CD4-positive, alpha-beta T cell treated with Interleukin-4 for 4 hours (primary cell): ENCODE data around the gene NTNG2.

Source experiments
- DNase-seq: peaks from one replicate; pipeline ENCODE4 v3.0.0-alpha.2; 2020

Gene NTNG2

GRCh38 chr9:132147331-132147730 lies 14.5 kb upstream of the NTNG2 start:
- DNase-seq, result no peak

GRCh38 chr9:132147839-132148238 lies 14.0 kb upstream of the NTNG2 start:
- no peak for DNase-seq

GRCh38 chr9:132150256-132150655 lies 11.6 kb upstream of the NTNG2 start:
- no peak for DNase-seq

DNA sequence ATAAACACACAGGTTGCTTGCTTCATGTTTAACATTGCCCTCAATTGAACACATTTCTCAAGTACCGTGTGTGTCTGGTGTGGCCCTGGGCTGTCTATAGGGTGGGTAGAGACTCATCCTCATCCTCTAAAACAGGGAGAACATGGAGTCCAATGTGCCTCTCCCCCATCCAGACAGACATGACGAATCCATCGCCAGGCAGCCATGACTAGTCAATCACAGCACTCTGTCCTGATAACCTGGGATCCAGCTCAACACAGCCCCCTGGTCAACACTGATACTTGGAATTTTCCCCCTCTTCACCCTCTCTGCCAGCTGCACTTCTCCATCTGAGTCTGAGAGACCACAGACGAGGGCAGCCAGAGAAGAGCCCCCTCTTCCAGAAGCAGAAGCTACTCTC lies 10.7 kb upstream of the NTNG2 start:
- DNase-seq, result no peak

GRCh38 chr9:132152231-132152630 lies 9.6 kb upstream of the NTNG2 start:
- DNase-seq, result no peak

DNA sequence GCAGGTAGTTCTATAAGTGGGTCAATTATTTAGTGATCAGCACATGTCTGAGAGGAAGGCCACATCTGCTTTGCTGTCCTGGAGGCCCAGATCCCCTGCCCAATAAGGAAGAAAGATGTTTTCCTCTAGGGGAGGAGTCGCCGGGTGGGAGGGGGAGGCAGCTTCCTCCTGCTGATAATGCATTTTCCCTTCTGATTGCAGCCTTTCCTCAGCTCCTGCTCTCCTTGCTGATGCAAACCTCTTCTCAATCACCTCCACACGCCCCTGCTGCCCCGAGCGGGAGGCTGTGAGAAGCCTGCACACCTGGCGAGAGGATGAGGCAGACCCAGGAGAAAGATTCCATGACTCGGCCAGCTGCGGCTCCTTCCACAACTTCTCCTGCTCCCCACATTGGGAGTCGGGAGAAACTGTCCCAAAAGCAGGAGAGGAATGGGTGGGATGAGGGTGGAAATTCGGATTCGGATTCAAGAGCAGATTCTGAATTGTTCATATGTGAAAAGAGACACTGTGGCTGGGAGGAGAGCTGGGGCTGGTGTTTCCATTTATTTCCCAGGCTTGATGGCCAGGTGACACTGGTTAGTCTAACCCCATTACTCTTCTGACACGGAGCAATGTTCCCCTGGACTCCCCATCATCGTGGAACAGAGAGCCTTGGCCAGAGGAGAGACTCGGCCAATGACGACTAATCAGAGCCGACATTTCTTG lies 6.8 kb upstream of the NTNG2 start:
- no peak for DNase-seq

GRCh38 chr9:132155568-132155895 lies 6.3 kb upstream of the NTNG2 start:
- DNase-seq, result no peak

DNA sequence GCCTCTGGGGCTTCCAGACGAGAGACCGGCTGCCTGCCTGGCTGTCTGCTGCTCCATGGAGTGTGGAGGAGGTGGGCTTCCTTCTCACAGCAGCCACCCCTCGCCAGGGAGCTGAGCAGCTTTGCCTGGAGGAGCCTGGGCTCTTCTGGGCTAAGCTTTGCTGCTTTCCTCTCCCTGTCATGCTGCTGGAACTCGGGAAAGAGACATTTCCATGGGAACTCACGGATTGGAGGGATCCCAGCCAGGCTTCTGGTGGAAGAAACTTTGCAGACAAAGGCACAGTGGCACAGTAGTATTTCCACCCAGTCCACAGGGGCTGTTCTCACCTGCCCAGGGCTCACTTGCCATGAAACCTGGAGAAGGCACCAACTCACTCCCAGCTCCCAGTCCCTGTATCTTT lies 5.6 kb upstream of the NTNG2 start:
- DNase-seq, result no peak

- no peak for DNase-seq
Observed at GRCh38 chr9:132157347-132158116, 4.3 kb upstream of the NTNG2 start.

DNA sequence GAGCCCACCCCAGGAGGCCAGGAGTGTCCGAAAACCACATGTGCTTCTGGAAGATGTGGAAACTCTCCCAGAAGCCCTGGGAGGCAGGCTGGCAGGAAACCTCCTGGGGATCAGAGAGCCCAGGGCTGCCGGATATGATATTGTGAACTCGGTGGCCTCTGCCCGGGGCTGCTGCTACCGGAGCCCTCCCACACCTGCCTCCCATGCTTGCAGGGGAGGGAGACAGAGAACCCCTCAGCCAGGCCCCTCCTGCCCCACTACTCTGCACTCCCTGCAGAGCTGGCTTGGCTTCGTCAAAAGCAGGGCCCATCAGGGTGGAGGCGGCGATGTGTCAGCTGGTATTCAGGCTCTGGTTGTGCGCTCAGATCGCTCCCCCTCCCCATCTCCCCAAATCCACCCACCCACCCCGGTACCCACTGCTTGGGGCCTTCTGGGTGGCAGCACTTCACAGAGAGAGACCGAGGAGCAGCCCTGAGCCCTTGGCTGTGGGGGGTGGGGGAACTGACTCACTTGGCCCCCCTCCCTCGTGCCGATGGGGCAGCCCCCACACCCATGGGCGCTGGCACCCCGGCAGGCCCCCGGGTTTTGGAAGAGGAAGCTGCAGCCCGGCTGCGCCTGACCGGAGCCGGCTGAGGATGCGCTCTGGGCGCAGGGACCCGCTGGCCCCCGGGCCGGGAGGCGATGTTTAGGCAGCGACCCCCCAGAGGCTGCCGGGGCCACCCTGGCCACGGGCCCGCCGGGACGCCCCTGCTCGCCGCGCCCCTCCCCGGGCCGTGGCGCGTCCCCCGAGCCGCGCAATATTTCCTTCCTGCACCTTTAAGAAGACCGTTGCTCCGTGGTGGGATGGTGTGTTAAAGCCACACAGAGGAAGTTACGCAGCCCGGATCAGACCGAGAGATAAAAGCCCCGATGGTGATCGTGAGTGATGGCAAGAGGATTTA lies 786 bp upstream of the NTNG2 start:
- peak; percentile 65 for DNase-seq

- DNase-seq, result no peak
Observed at GRCh38 chr9:132162764-132163456, 1.1 kb downstream of the NTNG2 start.

GRCh38 chr9:132163457-132163875 lies 1.6 kb downstream of the NTNG2 start:
- no peak for DNase-seq

DNA sequence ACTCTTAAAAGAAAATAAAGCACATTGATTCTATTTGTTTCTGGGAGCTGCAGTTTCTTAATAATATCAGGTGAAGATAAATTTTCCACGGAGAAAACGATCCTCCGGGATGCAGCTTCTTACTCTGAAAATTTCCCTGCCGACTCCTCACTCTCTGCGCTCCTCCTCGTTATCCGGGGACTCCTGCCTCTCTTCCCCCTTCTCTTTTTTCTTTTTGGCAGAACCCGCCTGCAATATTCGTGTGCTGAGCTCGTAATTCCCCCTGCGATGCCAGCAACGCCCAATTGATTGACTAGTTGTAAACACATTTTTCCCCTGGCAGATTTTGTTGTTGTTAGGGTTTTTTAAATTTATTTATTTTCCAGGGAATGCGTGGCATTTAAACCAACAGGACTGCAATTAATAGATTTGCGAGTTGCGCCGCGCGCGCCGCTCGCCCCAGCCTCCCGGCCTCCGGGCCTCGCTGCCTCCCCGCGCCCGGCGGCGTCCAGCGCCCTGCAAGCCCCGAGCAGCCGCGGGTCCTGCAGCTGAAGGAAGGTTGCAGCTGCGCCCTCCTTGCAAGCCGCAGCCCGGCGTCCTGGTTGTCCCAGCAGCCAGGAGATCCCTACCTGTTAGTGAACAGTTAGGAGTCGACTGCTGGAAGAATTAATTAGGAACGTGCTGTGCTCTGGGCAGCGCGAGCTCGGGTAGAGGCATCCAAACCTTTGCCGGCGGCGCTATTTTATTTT lies 2.2 kb downstream of the NTNG2 start:
- DNase-seq, result no peak

- DNase-seq, result no peak
Observed at GRCh38 chr9:132164604-132165362, 2.9 kb downstream of the NTNG2 start.

GRCh38 chr9:132166599-132166998 lies 4.7 kb downstream of the NTNG2 start:
- no peak for DNase-seq

- no peak for DNase-seq
Observed at GRCh38 chr9:132167192-132167591, 5.3 kb downstream of the NTNG2 start.

GRCh38 chr9:132168347-132168746 lies 6.5 kb downstream of the NTNG2 start:
- no peak for DNase-seq

DNA sequence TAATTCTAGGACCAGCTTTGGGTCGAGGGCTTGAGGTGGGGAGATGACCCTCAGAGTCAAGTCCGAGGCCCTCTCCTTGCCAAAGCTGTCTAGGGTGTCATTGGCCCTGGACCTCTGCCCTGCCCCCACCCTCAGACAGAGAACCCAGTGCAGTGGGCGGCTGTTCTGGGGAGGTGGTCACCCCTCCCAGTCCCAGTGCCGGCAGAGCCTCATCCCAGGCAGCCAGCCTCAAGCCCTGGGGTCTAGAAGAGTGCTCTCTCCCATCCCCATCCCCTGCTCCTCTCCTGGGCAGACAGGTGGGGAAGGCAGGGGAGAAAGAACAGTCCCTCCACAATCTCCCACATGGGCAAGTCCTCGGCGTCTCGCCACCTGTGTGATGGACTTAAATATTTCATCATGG lies 7.0 kb downstream of the NTNG2 start:
- DNase-seq, result no peak

DNA sequence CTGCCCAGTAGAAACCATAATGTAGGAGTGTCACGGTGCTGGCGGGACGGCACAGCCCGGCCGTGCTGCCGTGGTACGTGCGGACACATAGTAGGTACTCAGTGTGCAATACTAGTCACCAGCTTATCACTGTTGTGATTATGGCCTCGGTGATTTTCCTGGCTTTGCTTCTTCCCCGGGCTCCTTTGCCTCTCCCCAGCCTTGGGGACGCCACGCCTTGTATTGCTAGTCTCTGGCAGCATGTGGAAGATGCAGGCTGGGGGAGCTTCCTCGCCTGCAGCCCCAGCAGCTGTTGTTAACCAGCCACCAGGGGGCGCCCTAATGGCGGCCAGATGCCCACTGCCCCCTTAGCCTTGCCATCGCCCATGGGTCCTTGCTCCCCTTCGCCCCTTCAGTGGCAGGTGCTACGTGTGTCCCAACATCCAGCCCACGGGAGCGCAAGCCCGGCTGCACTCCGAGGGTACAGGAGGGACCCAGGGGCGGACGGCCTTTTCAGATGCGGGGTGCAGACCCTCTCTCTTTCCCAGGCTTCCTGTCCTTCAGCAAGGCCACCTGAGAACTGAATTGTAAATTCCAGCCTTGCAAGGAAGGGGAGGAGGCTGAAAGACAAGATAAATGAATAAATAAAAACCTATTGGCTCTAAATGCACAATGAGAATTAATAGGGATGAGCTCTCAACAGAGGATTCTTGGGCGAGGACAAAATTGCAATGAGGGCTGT lies 8.0 kb downstream of the NTNG2 start:
- DNase-seq, result peak; percentile 26

DNA sequence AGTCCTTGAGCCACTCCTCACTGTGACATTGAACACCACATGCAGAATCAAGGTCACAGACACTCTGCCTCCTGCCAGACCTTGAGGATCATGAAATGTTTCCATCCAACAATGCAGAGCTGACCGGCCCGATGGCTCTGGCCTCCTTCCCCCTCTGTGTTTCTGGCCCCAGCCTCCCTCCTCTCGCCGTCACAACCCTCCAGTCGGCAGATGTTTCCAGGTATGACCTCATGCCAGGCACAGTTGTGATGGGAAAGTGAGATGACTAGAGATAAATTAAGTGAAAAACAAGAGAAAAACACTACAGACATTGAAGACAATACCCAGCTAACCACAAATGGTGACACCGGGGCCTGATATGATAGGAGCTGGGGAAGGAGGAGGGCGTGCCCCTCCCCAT lies 9.8 kb downstream of the NTNG2 start:
- no peak for DNase-seq

GRCh38 chr9:132172185-132172584 lies 10.3 kb downstream of the NTNG2 start:
- DNase-seq, result no peak
